Measurements from ENCODE around the gene EGFL6. TPM values are rescaled to one million over a fixed set of nuclear protein-coding genes. Genes with fewer than 3 reads are reported as not detected.

Gene EGFL6
- polyA plus RNA-seq, 1 experiment, result not detected

DNA sequence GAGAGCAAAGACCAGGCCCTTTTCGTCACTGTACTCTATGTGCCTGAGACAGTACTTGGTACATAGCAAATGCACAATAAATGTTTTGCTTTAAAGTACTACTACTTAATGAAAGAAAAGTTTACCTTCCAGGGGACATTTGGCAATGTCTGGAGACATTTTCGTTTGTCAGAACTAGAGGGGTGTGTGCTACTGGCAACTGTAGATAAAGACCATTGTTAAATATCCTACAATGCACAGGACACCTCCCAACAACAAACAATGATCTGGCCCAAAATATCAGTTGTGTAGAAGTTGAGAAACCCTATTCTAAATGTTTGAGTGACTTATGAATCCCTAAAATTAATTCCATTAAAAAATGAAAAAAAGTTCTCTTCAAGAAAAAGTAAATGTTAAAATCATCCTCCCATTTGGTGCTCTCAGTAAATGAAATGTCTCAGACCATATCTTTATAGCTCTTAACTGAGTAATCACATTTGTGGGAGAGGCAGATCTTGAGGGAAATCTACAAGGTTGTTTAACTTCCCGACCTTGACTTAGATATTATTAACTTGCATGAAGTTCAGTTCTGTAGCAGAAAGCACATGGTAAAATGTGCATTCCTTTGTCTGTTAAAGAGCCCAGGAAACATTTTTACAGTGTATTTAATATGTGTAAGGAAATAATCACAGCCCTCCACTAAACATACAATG is 18.5 kb downstream of the EGFL6 start:
- Histone ChIP-seq H3K27me3 (ENCODE audit: control insufficient read depth, insufficient read depth, low read length) (no peaks in the 10 kb centered on the region), H3K36me3 (ENCODE audit: control insufficient read depth, insufficient read depth, low read length) (no peaks in the 10 kb centered on the region), H3K4me3 (ENCODE audit: low read depth, low read length) (no peak overlapping the region)
- ChIA-PET POLR2A (no interaction called here), CTCF (no interaction called here)
- TF ChIP-seq, protein P1, sequence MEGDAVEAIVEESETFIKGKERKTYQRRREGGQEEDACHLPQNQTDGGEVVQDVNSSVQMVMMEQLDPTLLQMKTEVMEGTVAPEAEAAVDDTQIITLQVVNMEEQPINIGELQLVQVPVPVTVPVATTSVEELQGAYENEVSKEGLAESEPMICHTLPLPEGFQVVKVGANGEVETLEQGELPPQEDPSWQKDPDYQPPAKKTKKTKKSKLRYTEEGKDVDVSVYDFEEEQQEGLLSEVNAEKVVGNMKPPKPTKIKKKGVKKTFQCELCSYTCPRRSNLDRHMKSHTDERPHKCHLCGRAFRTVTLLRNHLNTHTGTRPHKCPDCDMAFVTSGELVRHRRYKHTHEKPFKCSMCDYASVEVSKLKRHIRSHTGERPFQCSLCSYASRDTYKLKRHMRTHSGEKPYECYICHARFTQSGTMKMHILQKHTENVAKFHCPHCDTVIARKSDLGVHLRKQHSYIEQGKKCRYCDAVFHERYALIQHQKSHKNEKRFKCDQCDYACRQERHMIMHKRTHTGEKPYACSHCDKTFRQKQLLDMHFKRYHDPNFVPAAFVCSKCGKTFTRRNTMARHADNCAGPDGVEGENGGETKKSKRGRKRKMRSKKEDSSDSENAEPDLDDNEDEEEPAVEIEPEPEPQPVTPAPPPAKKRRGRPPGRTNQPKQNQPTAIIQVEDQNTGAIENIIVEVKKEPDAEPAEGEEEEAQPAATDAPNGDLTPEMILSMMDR (IDR thresholded peaks at IDR 0.05; ENCODE audit: insufficient read depth, low read depth, low read length), result no peak
- DNase-seq (ENCODE audit: low read depth), result no peak

DNA sequence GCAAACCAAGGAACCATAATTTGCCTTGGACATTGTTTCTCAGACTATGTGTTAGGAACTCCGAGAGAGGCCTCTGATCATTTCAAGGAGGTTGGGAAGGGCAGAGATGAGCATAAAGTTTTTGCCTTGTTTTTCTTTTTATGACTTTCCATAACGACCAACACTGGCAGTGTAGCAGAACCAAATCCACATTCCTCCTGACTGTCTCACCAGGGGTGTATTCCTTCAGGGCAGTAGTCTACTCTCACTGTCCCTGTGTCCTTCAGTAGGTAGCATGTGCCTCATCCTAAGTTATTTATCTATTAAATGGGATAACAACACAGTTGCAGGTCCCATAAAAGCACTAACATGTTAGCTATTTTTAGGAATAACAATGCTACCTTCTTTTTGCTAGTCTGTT is 20.8 kb downstream of the EGFL6 start:
- DNase-seq (ENCODE audit: low read depth), result no peak
- POLR2A ChIA-PET, result no interaction called here
- CTCF ChIA-PET, result no interaction called here
- no peaks in the 10 kb centered on the region for H3K27me3 ChIP-seq (ENCODE audit: control insufficient read depth, insufficient read depth, low read length)
- TF ChIP-seq, protein P1 (IDR thresholded peaks at IDR 0.05; ENCODE audit: insufficient read depth, low read depth, low read length), result no peak
- no peaks in the 10 kb centered on the region for H3K36me3 ChIP-seq (ENCODE audit: control insufficient read depth, insufficient read depth, low read length)
- H3K4me3 ChIP-seq (ENCODE audit: low read depth, low read length), result no peak overlapping the region

DNA sequence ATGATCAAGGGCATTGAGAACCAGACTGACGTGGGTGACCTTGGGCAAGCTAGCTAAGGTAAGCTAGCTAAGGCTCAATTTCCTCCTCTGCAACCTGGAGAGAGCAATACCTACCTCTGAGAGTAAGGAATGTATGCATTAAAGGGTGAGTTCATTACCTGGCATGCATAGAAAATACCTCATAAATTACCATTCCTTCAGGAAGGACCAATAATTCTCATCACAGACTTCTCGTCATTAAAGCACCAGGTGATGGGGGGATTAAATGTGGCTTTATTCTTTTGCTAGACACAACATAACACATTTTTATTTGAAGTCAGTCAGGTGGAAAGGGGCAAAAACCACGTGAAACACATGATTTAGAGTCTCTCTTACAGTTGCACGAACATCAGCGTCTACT is 21.5 kb downstream of the EGFL6 start:
- no peaks in the 10 kb centered on the region for H3K27me3 ChIP-seq (ENCODE audit: control insufficient read depth, insufficient read depth, low read length)
- no peak overlapping the region for H3K4me3 ChIP-seq (ENCODE audit: low read depth, low read length)
- CTCF ChIA-PET, result no interaction called here
- DNase-seq (ENCODE audit: low read depth), result no peak
- POLR2A ChIA-PET, result no interaction called here
- H3K36me3 ChIP-seq (ENCODE audit: control insufficient read depth, insufficient read depth, low read length), result no peaks in the 10 kb centered on the region
- TF ChIP-seq, protein P1 (IDR thresholded peaks at IDR 0.05; ENCODE audit: insufficient read depth, low read depth, low read length), result no peak

DNA sequence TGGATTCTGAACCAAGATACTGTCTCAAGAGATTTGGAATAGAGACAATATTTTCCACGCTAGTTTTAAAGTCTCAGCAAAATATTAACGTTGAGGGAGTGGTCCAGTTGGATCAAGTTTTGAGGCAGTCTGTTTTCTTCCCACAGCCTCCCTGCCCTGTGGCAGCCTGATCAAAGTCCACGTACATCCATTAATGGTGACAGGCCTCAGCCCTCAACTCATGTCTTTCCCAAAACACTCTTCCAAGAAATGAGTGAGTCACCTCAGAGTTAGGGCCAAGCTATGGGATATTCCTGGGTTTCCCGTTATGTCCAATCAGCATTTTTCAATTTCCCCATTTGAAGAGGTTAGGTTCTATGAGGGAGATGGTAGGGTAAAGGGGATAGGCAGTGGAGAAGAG is 28.5 kb downstream of the EGFL6 start:
- DNase-seq (ENCODE audit: low read depth), result no peak
- Histone ChIP-seq H3K27me3 (ENCODE audit: control insufficient read depth, insufficient read depth, low read length) (no peaks in the 10 kb centered on the region), H3K36me3 (ENCODE audit: control insufficient read depth, insufficient read depth, low read length) (no peaks in the 10 kb centered on the region), H3K4me3 (ENCODE audit: low read depth, low read length) (no peak overlapping the region)
- TF ChIP-seq, protein P1 (IDR thresholded peaks at IDR 0.05; ENCODE audit: insufficient read depth, low read depth, low read length), result no peak
- ChIA-PET POLR2A (no interaction called here), CTCF (no interaction called here)

DNA sequence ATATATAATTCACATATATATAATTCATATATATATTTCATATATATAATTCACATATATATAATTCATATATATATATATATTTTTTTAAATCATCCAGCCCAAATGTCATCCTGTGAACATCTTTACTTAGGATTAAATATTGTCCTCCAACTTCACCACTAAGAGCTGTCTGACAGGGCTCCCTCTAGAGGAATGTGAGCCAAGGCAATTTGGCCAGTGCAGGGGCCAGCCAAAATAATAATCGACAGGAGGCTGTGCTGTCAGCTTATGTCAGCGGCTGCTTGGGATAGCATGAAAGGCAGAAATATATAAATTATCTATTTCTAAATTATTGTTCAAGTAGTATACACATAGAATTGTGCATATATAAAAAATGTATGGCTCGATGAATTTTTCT is 29.5 kb downstream of the EGFL6 start:
- Histone ChIP-seq H3K4me3 (ENCODE audit: low read depth, low read length) (no peak overlapping the region), H3K27me3 (ENCODE audit: control insufficient read depth, insufficient read depth, low read length) (no peaks in the 10 kb centered on the region), H3K36me3 (ENCODE audit: control insufficient read depth, insufficient read depth, low read length) (no peaks in the 10 kb centered on the region)
- CTCF ChIA-PET, result no interaction called here
- POLR2A ChIA-PET, result no interaction called here
- TF ChIP-seq, protein P1 (IDR thresholded peaks at IDR 0.05; ENCODE audit: insufficient read depth, low read depth, low read length), result 0 out of 2 replicates have a peak, but pooled peaks have one; percentile 18
- DNase-seq (ENCODE audit: low read depth), result no peak
